Activated B cell treated with CpG ODN at 0.5 μM for 24 hours (primary cell): ENCODE results near the gene BTBD9. TPM values are rescaled to one million over a fixed set of nuclear protein-coding genes. Genes with fewer than 3 reads are reported as not detected.

Source experiments
- ATAC-seq: fragments of 200-7000 bp; cut with Tn5 transposase; one replicate; pipeline ENCODE4 v1.10.0; 2021; ENCODE audit warnings: low read depth, mild to moderate bottlenecking, moderate library complexity
- CTCF ChIA-PET: fragments of 350-600 bp; sonication (Branson Sonifier 250); formaldehyde crosslinking; loops from one replicate; lab custom pipeline; 2021; ENCODE audit warnings: antibody characterized with exemption; lab: Charles Lee
- POLR2A ChIA-PET: fragments of 350-600 bp; sonication (Branson Sonifier 250); formaldehyde crosslinking; loops from one replicate; lab custom pipeline; 2021; ENCODE audit warnings: antibody characterized with exemption; lab: Charles Lee
- DNase-seq: peaks from one replicate; pipeline ENCODE4 v3.0.0; 2022
- H3K27ac Mint-ChIP-seq: one replicate; pipeline ENCODE4 v1.8.0; 2020; ENCODE audit warnings: mixed read lengths
- H3K27me3 Mint-ChIP-seq: one replicate; pipeline ENCODE4 v1.8.0; 2021; ENCODE audit warnings: mixed read lengths
- H3K36me3 Mint-ChIP-seq: one replicate; pipeline ENCODE4 v1.8.0; 2021; ENCODE audit warnings: low read depth, mixed read lengths
- H3K4me1 Mint-ChIP-seq: one replicate; pipeline ENCODE4 v1.8.0; 2021; ENCODE audit warnings: mixed read lengths
- H3K4me3 Mint-ChIP-seq: one replicate; pipeline ENCODE4 v1.8.0; 2020; ENCODE audit warnings: mild to moderate bottlenecking, mixed read lengths
- H3K9me3 Mint-ChIP-seq: one replicate; pipeline ENCODE4 v1.8.0; 2020; ENCODE audit warnings: mixed read lengths
- intact Hi-C: fragments of 100-400 bp; cut with micrococcal nuclease; formaldehyde crosslinking; loops from one replicate; pipeline ENCODE4 v1.15.1; 2024
- total RNA-seq: library from RNA; stranded (reverse); gene quantifications from 2 replicates; pipeline ENCODE4 v1.2.3, GENCODE V29; 2022
- TF ChIP-seq, protein P1 (sequence below): fragments of 200-600 bp; IDR thresholded peaks from one replicate; pipeline ENCODE4 v1.8.0; 2022; ENCODE audit warnings: antibody characterized with exemption, mild to moderate bottlenecking

BTBD9 gene
- total RNA-seq, 1 donor from 2014 or later, result 25.7 TPM

DNA sequence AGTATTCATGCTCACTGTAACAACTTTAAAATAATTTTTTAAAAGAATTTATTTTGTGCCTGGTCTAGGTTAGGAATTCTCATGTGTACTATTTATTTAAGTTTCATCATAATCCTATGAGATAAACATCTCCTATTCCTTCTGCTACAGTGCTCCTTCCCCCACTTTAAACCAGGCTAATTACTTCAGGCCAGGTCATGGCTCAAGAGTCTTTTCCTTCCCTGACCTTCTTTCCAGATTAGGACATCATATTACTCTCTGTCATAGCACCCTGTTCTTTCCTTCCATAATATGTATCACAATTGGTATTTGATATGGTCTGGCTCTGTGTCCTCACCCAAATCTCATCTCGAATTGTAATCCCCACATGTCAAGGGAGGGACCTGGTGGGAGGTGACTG, 239.0 kb downstream of the BTBD9 start:
- H3K4me3 Mint-ChIP-seq, result no peak overlapping the region
- ATAC-seq (no peak), DNase-seq (no peak)
- no peaks in the 10 kb centered on the region for H3K9me3 Mint-ChIP-seq
- no peaks in the 10 kb centered on the region for H3K27me3 Mint-ChIP-seq
- no peak overlapping the region for H3K27ac Mint-ChIP-seq
- CTCF ChIA-PET, result no interaction called here
- intact Hi-C loops, result no loop called here
- TF ChIP-seq, protein P1, sequence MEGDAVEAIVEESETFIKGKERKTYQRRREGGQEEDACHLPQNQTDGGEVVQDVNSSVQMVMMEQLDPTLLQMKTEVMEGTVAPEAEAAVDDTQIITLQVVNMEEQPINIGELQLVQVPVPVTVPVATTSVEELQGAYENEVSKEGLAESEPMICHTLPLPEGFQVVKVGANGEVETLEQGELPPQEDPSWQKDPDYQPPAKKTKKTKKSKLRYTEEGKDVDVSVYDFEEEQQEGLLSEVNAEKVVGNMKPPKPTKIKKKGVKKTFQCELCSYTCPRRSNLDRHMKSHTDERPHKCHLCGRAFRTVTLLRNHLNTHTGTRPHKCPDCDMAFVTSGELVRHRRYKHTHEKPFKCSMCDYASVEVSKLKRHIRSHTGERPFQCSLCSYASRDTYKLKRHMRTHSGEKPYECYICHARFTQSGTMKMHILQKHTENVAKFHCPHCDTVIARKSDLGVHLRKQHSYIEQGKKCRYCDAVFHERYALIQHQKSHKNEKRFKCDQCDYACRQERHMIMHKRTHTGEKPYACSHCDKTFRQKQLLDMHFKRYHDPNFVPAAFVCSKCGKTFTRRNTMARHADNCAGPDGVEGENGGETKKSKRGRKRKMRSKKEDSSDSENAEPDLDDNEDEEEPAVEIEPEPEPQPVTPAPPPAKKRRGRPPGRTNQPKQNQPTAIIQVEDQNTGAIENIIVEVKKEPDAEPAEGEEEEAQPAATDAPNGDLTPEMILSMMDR, result no peak
- H3K4me1 Mint-ChIP-seq, result peaks cover 8% of the 10 kb centered on the region
- POLR2A ChIA-PET, result no interaction called here
- H3K36me3 Mint-ChIP-seq, result peaks cover 8% of the 10 kb centered on the region

DNA sequence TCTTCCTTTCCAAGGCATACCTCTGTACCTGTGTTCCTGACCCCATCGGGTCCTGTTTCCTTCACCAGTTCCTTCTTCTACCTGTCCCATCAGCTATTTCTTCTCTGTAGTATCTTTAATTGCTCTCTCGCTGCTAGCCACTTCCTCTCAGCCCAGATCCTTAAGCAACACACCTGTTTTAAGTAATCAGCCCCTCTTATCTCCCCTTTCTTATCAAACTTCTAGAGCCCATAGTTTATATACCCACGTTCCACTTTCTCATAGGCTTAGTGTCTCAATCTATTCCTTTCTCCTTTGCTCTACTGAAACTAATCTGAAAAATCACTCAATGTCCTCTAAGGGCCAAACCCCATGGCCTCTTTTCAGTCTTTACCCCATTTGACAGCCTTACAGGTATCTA, 239.6 kb downstream of the BTBD9 start:
- ChIA-PET CTCF (no interaction called here), POLR2A (no interaction called here)
- no peaks in the 10 kb centered on the region for H3K27me3 Mint-ChIP-seq
- no peak for ATAC-seq
- H3K9me3 Mint-ChIP-seq, result no peaks in the 10 kb centered on the region
- intact Hi-C loops, result no loop called here
- no peak overlapping the region for H3K4me3 Mint-ChIP-seq
- TF ChIP-seq, protein P1, result no peak
- DNase-seq, result no peak
- no peak overlapping the region for H3K27ac Mint-ChIP-seq
- peaks cover 8% of the 10 kb centered on the region for H3K36me3 Mint-ChIP-seq
- H3K4me1 Mint-ChIP-seq, result peaks cover 7% of the 10 kb centered on the region

DNA sequence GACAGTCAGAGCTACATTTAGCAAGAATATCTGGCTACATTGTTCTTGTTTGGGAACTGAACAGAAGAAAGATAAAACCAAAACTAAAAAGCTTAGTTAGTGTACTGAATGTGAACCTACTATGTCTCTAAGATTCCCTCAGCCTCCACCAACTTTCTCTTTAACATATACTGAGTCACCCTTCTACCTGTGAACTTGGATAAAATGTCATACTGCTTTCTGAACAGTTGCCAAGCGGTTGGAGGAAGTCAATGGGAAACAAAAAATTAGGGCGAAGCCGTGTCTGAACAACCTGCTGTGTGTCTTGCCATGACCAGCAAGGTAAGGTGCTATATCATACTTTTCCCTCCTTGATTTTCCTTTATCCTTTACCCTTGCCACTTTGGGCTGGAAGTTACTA, 243.5 kb downstream of the BTBD9 start:
- DNase-seq (no peak), ATAC-seq (no peak)
- Mint-ChIP-seq H3K27ac (no peak overlapping the region), H3K4me3 (no peak overlapping the region), H3K36me3 (peaks cover 8% of the 10 kb centered on the region), H3K9me3 (no peaks in the 10 kb centered on the region), H3K4me1 (peaks cover under 1% of the 10 kb centered on the region), H3K27me3 (no peaks in the 10 kb centered on the region)
- POLR2A ChIA-PET, result no interaction called here
- TF ChIP-seq, protein P1, result no peak
- CTCF ChIA-PET, result no interaction called here
- intact Hi-C loops, result no loop called here

DNA sequence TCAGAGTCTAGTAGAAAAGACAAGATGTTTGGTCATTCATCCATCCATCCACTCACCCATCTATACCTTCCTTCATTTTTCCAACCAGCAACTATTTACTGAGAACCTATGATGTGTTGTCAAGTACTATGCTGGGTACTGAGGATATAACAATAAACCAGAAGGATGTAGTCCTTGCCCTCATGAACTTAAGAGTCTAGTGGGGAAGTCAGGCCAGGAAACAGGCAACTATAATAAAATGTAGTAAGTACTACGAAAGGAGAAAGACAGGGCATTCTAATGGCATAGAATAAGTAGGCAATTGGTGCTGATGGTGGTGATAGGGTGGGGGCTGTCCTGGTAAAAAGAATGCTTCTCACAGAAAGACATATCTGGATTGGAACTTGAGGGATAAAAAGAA, 245.7 kb downstream of the BTBD9 start:
- Mint-ChIP-seq H3K36me3 (peaks cover 8% of the 10 kb centered on the region), H3K4me3 (no peak overlapping the region), H3K27ac (no peak overlapping the region), H3K9me3 (no peaks in the 10 kb centered on the region), H3K4me1 (peaks cover 8% of the 10 kb centered on the region), H3K27me3 (no peaks in the 10 kb centered on the region)
- ATAC-seq, result no peak
- intact Hi-C loops, result no loop called here
- TF ChIP-seq, protein P1, result no peak
- no peak for DNase-seq
- ChIA-PET CTCF (no interaction called here), POLR2A (no interaction called here)

DNA sequence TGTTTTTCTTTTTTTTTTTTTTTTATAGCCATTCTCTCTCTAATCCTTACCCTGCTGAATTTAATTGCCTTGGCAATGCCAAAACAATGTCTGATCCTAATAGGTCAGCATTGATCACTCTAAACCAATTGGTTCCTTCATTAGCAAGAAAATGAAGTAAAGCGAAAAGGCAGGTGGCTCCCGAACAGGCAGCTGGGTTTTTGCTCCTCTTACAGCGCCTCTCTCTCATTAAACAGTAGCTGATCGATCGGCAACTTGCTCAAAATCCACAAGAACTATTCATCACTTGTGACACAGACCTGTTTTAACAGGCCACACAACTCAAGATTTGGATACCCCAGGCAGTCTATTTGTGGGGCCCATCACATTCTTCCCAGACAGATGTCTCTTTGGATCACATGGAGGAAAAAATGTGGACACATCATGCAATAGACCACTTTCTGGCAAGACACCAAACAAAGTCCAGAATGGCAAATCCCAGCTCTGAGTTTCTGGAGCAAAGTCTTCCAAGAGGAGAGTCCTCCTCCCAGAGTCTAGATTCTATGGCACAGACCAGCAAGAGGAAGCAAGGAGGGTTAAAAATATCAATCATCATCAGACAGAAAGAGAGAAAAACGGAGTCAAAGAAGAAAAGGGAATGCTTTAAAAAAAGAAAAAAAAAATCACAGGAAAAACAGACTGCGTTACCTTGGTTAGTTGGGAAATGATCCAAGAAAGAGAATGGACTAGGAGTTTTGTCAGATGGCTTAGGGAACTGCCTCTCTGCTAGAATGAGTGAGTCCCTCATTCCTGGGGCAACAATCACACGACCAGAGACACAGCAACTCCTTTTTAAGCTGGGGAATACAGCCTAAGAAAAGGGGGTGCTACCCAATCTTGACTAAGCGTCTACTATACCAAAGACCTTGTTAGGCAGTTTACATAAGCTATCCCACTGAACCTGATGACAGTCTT, 247.8 kb downstream of the BTBD9 start:
- H3K4me3 Mint-ChIP-seq, result no peak overlapping the region
- CTCF ChIA-PET, result interaction anchor here (1.1 kb wide), 1 partner anchor 178 kb away, joined by 3 read pairs; no protein-coding TSS in a partner anchor
- no peak overlapping the region for H3K27ac Mint-ChIP-seq
- H3K9me3 Mint-ChIP-seq, result no peaks in the 10 kb centered on the region
- DNase-seq (no peak), ATAC-seq (no peak)
- H3K4me1 Mint-ChIP-seq, result peaks cover 8% of the 10 kb centered on the region
- POLR2A ChIA-PET, result no interaction called here
- H3K27me3 Mint-ChIP-seq, result no peaks in the 10 kb centered on the region
- TF ChIP-seq, protein P1, result no peak
- H3K36me3 Mint-ChIP-seq, result no peaks in the 10 kb centered on the region
- intact Hi-C loops, result no loop called here
